Liver (tissue), 9 donors: ENCODE data around the gene AEBP2. TPM values are rescaled to one million over a fixed set of nuclear protein-coding genes. Genes with fewer than 3 reads are reported as not detected.
A peak's percentile ranks its signal among the peaks of the same experiment; 100 is the strongest.

Experiments used
- DNase-seq: peaks from one replicate; pipeline ENCODE4 v3.0.0-alpha.2; 2017; ENCODE audit warnings: low spot score
- H3K27ac ChIP-seq, 2 donors: one replicate each; pipeline ENCODE4 v1.7.0; 2013; ENCODE audit warnings: inconsistent platforms in 2 of 2, low read length in 2 of 2, control low read depth in 1 of 2, low read depth in 1 of 2, mild to moderate bottlenecking in 1 of 2
- H3K27me3 ChIP-seq, 4 donors: one replicate each; pipeline versions ENCODE4 v1.6.1 to v1.7.0; 2013; ENCODE audit warnings: low read length in 3 of 4, inconsistent platforms in 1 of 4, mild to moderate bottlenecking in 1 of 4, moderate library complexity in 1 of 4; ENCODE audit not compliant: control insufficient read depth in 4 of 4, insufficient read depth in 4 of 4
- H3K36me3 ChIP-seq, 4 donors: one replicate each; pipeline versions ENCODE4 v1.6.1 to v1.7.0; 2013; ENCODE audit warnings: low read length in 3 of 4, mild to moderate bottlenecking in 3 of 4, low read depth in 1 of 4, moderate library complexity in 1 of 4; ENCODE audit not compliant: control insufficient read depth in 4 of 4, insufficient read depth in 3 of 4
- H3K4me1 ChIP-seq, 4 donors: one replicate each; pipeline versions ENCODE4 v1.6.1 to v1.7.0; 2013; ENCODE audit warnings: low read length in 3 of 4, mild to moderate bottlenecking in 3 of 4, moderate library complexity in 1 of 4; ENCODE audit not compliant: control insufficient read depth in 4 of 4, insufficient read depth in 4 of 4
- H3K4me3 ChIP-seq, 3 donors: one replicate each; pipeline versions ENCODE4 v1.6.1 to v1.7.0; 2013; ENCODE audit warnings: low read length in 3 of 3, control low read depth in 1 of 3, low read depth in 1 of 3, mild to moderate bottlenecking in 1 of 3
- H3K9ac ChIP-seq, 2 donors: one replicate each; pipeline ENCODE4 v1.7.0; 2013; ENCODE audit warnings: low read length in 2 of 2, mild to moderate bottlenecking in 2 of 2, moderate library complexity in 2 of 2, control low read depth in 1 of 2, low read depth in 1 of 2
- H3K9me3 ChIP-seq, 4 donors: one replicate each; pipeline versions ENCODE4 v1.6.1 to v1.7.0; 2013; ENCODE audit warnings: low read length in 3 of 4; ENCODE audit not compliant: control insufficient read depth in 4 of 4
- ATF3 ChIP-seq: IDR thresholded peaks from 2 replicates; pipeline ENCODE4 v1.6.1; 2016; ENCODE audit warnings: antibody characterized with exemption
- EGR1 ChIP-seq, 2 donors: IDR thresholded peaks; 2 replicates each; pipeline ENCODE4 v1.6.1; 2016 to 2018; ENCODE audit warnings: antibody characterized with exemption in 2 of 2, low read depth in 2 of 2
- FOXA1 ChIP-seq: IDR thresholded peaks from 2 replicates; pipeline ENCODE4 v1.6.1; 2016; ENCODE audit warnings: antibody characterized with exemption
- GABPA ChIP-seq, 2 donors: IDR thresholded peaks in 1 of 2; conservative IDR thresholded peaks in 1 of 2; 2 replicates each; pipeline ENCODE4 v1.6.1; 2016; ENCODE audit warnings: antibody characterized with exemption in 2 of 2, mild to moderate bottlenecking in 1 of 2, moderate library complexity in 1 of 2
- HNF4G ChIP-seq: IDR thresholded peaks from 2 replicates; pipeline ENCODE4 v1.6.1; 2016; ENCODE audit warnings: antibody characterized with exemption
- JUND ChIP-seq, 2 donors: IDR thresholded peaks; 2 replicates each; pipeline ENCODE4 v1.6.1; 2016; ENCODE audit warnings: antibody characterized with exemption in 2 of 2
- NR2F2 ChIP-seq: IDR thresholded peaks from 2 replicates; pipeline ENCODE4 v1.6.1; 2016; ENCODE audit warnings: antibody characterized with exemption
- RXRA ChIP-seq, 2 donors: IDR thresholded peaks; 2 replicates each; pipeline ENCODE4 v1.6.1; 2017 to 2018; ENCODE audit warnings: antibody characterized with exemption in 2 of 2, mild to moderate bottlenecking in 1 of 2
- TAF1 ChIP-seq: conservative IDR thresholded peaks from 2 replicates; pipeline ENCODE4 v1.6.1; 2016; ENCODE audit warnings: antibody characterized with exemption, mild to moderate bottlenecking
- YY1 ChIP-seq: IDR thresholded peaks from 2 replicates; pipeline ENCODE4 v1.6.1; 2016; ENCODE audit warnings: antibody characterized with exemption, mild to moderate bottlenecking
- WGBS: extraction: QIAGEN DNeasy Blood & Tissue Kit; methylation state at CpG from one replicate; pipeline ENCODE4 v1.1.7; 2013; 5-methylcytosine and 5-hydroxymethylcytosine counted together
- polyA plus RNA-seq, 2 donors: library from polyadenylated mRNA; stranded (reverse) in 1 of 2; unstranded in 1 of 2; fragments of 200-250 nt in 1 of 2; fragments of >200 nt in 1 of 2; fragmentation: Nextera tagmentation in 1 of 2; extraction: Ambion mirVana in 1 of 2; gene quantifications; one replicate each; pipeline versions ENCODE4 v1.2.1 to v1.2.3, GENCODE V29; 2013 to 2015
- total RNA-seq, 2 donors: library from RNA; depleted of rRNA; stranded (reverse); fragments of >200 nt; gene quantifications; one replicate each; pipeline ENCODE4 v1.2.3, GENCODE V29; 2014
- TF ChIP-seq, protein P1 (sequence below): IDR thresholded peaks from 2 replicates; pipeline ENCODE4 v1.6.1; 2016; ENCODE audit warnings: antibody characterized with exemption
- TF ChIP-seq, protein P2 (sequence below): IDR thresholded peaks from 2 replicates; pipeline ENCODE4 v1.6.1; 2016; ENCODE audit warnings: antibody characterized with exemption
- donor health status: healthy.
- donor health status: healthy.
- donor health status: healthy.
- donor health status: healthy.
- donor health status: healthy.

Gene AEBP2
- total and polyA plus RNA-seq, 4 donors = 4.6 to 18.8 (median 8.9) TPM

DNA sequence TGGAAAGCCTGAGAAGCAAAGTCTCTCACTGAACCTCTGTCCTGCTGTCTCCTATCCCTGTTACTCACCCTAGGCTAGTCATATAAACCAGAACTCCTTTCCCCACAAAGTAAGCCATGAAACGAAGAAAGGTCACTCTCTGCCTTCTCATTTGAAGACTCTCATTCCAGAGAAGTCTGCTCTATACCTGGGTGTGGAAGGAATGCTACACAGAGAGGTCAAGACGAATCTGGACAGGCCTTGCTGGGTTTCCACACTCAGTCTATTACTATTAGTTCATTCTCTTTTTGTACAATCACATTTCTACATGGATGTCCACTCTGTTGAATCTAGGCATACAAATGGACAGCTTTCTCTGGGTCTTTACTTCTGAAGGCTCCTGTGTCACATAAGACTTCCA, 2.4 kb upstream of the AEBP2 start:
- Histone ChIP-seq H3K4me1 (peaks cover 0 to 6% (median 2%) of the 10 kb centered on the region in 4 donors), H3K27ac (no peak overlapping the region), H3K27me3 (no peaks in the 10 kb centered on the region), H3K4me3 (no peak overlapping the region), H3K9ac (no peak overlapping the region), H3K9me3 (no peaks in the 10 kb centered on the region), H3K36me3 (no peaks in the 10 kb centered on the region)
- no peak for DNase-seq
- TF ChIP-seq, protein P1, sequence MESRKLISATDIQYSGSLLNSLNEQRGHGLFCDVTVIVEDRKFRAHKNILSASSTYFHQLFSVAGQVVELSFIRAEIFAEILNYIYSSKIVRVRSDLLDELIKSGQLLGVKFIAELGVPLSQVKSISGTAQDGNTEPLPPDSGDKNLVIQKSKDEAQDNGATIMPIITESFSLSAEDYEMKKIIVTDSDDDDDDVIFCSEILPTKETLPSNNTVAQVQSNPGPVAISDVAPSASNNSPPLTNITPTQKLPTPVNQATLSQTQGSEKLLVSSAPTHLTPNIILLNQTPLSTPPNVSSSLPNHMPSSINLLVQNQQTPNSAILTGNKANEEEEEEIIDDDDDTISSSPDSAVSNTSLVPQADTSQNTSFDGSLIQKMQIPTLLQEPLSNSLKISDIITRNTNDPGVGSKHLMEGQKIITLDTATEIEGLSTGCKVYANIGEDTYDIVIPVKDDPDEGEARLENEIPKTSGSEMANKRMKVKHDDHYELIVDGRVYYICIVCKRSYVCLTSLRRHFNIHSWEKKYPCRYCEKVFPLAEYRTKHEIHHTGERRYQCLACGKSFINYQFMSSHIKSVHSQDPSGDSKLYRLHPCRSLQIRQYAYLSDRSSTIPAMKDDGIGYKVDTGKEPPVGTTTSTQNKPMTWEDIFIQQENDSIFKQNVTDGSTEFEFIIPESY = no peak
- TF ChIP-seq RXRA (IDR thresholded peaks at IDR 0.05) (no peak), YY1 (no peak), FOXA1 (no peak), TAF1 (no peak), EGR1 (IDR thresholded peaks at IDR 0.05; ENCODE audit: low read depth in 2 of 2) (no peak), JUND (IDR thresholded peaks at IDR 0.05) (no peak), ATF3 (no peak), HNF4G (no peak), NR2F2 (no peak)
- WGBS = 47% methylated on average over 2 of the region's 2 CpGs

DNA sequence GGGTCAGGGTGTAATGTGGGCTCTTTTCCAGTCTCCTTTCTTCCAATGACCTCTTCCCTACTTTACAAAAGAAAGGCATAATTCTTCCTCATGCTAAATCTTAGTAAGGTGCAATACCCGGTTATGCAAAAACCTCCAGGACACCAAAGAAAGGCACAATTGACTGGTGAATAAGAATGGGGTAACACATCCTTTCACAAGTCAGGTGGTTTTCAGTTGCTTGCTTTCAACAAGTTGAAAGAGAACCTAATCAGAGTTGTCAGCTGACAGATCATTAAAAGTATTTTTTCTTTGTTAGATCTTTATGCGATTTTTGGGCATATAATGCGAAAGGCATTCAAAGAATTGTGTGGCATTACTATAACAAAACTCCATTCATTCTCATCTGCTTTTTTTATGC, 1.3 kb upstream of the AEBP2 start:
- Histone ChIP-seq H3K36me3 (peaks cover 0 to under 1% (median 0%) of the 10 kb centered on the region in 4 donors), H3K4me3 (no peak overlapping the region), H3K9me3 (no peaks in the 10 kb centered on the region), H3K4me1 (peaks cover 0 to 6% (median 3%) of the 10 kb centered on the region in 4 donors), H3K27me3 (no peaks in the 10 kb centered on the region), H3K9ac (no peak overlapping the region), H3K27ac (no peak overlapping the region)
- TF ChIP-seq GABPA (IDR thresholded peaks at IDR 0.05 in 1 of 2, conservative IDR thresholded peaks at IDR 0.05 in 1 of 2) = no peak
- DNase-seq = no peak
- WGBS = 78% methylated on average over 3 of the region's 3 CpGs

DNA sequence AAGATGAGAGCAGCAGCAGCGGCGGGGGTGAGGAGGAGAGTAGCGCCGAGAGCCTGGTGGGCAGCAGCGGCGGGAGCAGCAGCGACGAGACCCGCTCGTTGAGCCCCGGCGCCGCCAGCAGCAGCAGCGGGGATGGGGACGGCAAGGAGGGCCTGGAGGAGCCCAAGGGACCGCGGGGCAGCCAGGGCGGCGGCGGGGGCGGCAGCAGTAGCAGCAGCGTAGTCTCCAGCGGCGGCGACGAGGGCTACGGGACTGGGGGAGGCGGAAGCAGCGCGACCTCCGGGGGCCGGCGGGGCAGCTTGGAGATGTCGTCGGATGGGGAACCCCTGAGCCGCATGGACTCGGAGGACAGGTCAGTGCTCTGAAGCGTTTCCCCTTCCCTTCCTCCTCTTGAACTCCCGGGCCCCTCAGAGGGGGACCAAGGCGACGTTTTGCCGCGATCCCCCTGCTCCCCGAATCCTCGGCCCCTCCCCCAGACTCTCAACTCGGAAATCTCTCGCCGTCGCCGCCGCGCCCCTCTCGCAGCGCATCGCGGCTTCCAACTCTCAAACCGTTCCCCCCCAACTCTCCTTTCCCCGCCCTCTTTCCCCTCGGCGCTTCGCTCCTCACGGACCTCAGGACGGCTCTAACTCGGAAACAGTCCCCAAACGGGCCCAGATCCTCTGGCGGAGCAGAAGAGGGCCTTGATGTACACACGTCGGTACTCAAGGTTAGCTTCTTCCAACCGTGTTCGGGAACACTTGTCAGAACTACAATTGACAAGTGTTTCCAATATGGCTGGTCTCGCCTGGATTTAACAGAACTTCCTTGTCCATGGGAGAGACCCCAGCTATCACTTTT, 947 bp downstream of the AEBP2 start:
- Histone ChIP-seq H3K9me3 (no peaks in the 10 kb centered on the region), H3K4me1 (peaks cover 0 to 6% (median 3%) of the 10 kb centered on the region in 4 donors), H3K36me3 (peaks cover 0 to 4% (median 0%) of the 10 kb centered on the region in 4 donors), H3K27ac (peak overlapping the region; percentile 90 to 93), H3K9ac (peak overlapping the region; percentile 43 to 56), H3K27me3 (no peaks in the 10 kb centered on the region), H3K4me3 (peak overlapping the region; percentile 79 to 100 (median 97))
- DNase-seq = peak; percentile 56
- TF ChIP-seq, protein P2, sequence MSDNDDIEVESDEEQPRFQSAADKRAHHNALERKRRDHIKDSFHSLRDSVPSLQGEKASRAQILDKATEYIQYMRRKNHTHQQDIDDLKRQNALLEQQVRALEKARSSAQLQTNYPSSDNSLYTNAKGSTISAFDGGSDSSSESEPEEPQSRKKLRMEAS = no peak
- TF ChIP-seq NR2F2 (no peak), YY1 (peak; percentile 92), TAF1 (no peak), ATF3 (no peak)
- TF ChIP-seq, protein P1 = no peak
- under 1% methylated on average over 71 of the region's 71 CpGs for WGBS
